NCI-H1436 treated with DMSO at 0.1 percent for 48 hours (cell line): ENCODE data around the gene DDIT3.

ENCODE experiments used
- DNase-seq: peaks from one replicate; lab custom pipeline; 2025; lab: John Stamatoyannopoulos, UW

Gene DDIT3

DNA sequence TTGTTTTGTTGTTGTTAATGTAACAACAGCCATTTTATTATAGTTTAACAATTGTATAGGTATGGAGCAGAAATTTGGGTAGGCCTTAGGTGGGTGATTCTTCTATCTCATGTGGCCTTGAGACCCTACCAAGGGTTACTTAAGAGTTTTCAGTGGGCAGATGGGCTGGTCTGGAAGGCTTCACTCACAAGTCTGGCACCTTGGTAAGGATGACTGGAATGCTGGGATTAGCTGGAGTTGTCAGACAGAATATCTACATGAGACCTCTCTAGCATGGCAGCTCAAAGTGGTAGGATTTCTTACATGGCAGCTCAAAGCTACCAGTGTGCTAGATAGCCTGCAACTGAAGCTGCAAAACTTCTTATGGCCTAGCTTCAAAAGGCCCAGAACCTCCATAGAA is 34.6 kb downstream of the DDIT3 start:
- no peak for DNase-seq

DNA sequence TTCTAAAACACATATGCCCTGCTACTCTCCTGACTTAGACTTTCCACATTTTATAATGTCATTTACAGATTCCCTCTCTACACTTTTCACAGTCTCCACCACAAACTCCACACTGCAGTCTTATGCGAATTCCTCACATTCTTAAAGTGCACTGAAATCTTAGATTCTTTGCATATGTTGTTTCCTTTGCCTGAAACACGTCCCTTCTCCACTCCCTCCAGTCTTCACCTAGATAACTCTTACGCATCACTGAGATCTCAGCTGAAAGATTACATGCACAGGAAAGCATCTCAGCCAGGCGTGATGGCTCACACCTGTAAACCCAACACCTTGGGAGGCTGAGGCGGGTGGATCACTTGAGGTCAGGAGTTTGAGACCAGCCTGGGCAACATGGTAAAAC is 36.8 kb downstream of the DDIT3 start:
- no peak for DNase-seq

DNA sequence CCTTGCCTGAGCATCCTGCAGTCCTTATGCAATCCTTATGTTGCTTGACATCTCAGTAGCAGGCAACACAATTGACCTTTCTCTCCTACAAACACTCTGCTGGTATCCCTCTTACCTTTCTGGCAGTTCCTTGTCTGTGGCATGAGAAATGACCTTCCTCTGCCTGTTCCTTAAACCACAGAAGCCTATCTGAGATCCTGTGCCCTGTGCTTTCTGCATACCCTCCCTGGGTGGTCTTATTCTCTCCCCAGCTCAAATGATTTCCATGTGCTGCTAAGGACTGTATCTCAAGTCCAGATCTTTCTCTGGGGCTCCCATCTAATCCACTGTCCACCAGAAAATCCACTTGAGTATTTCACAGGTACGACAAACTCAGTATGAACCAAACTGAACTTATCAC is 38.6 kb downstream of the DDIT3 start:
- DNase-seq, result no peak

DNA sequence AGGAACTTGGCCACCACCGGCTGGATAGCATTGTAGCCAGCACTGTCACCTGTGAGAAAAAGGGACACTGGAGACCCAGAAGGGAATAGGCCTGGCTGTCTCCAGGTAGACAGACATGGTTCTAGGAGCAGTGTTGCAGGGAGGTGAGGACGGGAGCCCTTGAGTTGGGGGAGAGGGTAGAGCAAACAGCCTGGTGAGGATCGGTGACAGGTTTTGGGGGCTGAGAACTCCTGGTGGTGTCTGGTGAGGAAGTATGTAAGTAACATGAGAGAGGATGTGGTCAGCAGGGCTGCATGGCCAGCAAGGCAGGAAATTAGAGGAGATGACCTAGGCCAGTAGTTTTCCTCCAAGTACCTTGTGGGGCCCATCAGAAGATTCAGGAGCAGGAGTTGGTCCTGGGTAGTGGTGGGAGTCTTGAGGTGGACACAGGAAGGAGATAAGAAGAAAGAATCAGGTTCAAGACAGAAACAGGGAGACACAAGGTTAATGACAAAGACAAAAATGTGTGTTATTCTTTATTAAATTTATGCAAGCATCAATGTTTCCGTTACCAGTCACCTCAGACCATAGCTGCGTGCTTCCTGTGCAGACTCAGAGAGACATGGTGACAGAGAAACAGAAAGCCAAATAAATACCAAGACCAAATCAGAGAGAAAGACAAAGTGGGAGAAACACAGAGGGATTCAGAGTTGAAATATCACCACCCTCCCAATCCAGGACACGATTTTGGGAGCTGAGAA is 40.8 kb downstream of the DDIT3 start, which contains the start of gene ARHGAP9:
Gene ARHGAP9, minus strand, starts transcription at position 491 of the 740 bp plus-strand sequence. Its CDS starts 460 bp downstream, at position 31.
- no peak for DNase-seq

DNA sequence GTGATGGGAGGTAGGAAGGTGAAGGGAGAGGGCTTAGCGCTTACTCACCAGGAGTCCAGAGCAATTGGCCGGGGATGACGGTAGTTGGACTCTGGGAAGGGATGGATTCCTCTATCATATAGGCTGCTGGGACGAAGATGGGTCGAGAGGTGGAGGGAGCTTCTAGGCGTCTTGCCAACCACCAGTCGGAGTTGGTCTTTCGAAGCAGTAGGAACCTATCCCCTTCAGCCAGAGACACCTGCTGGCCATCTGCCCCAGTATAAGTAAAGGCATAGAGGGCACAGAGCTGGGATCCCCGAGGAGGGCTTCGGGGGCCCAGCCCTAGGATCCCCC is 41.3 kb downstream of the DDIT3 start:
- no peak for DNase-seq

DNA sequence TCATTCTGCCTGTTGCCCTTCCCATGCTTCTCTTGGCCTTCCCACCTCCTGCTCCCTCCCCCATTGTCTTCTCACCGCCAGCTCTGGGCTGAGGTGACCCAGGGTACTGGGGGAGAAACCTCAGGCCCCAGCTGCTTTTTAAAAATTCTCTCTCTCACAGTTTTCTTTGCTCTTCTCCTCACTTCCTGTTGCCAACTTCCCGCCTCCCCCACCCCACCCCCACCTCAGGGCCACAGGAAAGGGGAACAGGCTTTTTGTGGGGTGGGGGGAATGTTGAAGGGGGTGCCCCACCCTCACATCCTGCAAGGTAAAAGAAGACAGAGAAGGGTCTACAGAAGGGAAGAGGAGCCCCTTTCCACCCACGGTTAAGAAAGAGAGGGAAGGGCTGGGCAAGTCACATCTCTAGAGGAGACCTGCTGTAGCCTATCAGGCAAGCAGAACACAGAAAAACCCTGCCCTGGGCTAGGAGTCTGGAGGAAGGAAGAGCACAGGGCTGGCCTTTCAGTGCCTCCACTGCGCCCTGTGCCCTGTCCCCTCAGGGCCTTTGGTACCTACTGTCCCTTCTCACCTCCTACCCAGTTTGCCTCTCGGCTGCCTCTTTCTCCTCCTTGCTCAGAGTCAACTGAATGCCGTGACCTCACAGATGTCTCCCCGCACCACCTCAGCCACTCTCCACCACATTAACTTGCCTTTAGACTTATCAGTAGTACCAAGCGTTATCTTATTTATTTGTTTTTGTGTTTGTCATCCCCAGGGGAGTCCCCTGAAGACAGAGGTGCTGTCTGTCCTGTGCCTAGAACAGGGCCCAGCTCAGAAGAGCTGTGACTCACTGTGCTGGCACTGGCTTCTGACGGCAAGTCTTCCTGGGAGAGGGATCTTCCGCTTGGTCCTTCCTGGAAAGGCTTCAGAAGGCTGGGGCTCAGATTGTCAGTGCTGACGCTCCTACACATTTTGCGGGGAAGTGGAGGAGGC is 42.3 kb downstream of the DDIT3 start:
- DNase-seq, result no peak

DNA sequence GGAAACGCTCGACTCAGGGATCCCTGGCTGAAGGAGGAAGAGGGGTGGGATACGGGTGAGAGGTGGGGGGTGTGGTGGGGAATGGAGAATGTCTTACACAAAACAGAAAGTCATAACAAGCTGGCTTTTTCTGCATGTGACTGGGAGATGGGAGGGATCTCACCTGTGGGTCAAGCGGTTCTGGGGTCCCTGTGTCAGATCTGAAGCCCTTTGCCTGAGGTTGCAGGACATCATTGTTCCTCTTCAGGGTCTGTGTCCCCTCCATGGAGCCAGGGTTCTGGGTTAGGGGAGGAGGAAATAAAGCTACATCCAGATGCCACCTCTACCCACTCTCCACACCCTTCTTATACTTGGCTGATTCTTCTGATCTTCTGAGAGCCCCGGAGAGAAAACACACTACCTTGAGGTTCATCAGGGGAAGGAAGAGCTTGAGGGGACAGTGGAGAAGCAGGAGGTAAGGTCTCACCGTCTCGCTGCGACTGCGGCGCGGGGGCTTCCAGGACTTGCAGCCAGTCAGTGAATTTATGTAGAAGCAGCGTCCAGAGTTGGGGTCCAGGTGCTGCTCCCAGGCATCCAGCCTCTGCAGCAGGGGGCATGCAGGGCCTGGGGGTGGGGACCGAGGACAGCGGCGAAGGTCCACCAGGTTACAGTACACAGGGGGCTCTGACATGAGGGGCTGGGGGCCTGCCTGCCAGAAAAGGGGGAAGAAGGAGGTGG is 43.2 kb downstream of the DDIT3 start:
- DNase-seq, result no peak

DNA sequence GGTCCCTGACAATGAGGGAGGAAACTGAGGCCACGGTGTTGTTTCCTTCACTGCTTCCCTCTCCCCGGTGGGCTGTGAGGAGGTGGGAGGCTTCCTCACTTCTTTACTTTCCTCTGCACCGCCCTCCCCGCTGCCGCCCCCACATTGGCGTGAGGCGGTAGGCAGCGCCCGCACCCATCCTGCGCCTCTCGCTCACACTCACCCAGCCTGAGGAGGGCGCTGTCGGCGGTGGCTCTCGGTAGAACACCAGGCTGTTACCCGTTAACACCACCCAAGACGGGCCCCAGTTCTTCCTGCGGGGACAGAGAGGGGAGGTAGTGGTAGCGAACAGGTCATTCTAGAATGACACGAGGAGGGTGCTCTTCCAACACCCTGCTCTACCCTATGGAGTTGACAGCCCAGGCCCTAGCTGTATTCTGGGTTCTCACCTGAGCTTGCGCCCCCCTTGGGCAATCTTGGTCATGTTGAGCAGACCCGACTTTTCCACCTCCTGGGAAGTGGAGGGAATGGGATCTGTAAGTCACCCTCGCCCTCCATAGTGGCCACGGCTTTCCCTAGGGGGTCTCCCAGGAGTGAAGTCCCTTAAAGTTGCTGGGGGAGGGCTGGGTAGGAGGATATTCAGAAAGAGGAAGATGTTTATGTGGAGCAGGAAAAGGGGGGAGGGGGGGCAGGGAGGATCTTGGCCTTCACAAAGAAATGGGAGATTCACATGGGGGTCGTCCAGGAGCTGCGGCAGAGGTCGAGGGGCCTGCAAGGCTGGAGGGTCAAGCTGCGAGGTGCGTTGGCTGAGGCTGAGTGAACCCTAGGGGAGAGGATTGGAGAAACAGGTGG is 43.9 kb downstream of the DDIT3 start:
- no peak for DNase-seq

DNA sequence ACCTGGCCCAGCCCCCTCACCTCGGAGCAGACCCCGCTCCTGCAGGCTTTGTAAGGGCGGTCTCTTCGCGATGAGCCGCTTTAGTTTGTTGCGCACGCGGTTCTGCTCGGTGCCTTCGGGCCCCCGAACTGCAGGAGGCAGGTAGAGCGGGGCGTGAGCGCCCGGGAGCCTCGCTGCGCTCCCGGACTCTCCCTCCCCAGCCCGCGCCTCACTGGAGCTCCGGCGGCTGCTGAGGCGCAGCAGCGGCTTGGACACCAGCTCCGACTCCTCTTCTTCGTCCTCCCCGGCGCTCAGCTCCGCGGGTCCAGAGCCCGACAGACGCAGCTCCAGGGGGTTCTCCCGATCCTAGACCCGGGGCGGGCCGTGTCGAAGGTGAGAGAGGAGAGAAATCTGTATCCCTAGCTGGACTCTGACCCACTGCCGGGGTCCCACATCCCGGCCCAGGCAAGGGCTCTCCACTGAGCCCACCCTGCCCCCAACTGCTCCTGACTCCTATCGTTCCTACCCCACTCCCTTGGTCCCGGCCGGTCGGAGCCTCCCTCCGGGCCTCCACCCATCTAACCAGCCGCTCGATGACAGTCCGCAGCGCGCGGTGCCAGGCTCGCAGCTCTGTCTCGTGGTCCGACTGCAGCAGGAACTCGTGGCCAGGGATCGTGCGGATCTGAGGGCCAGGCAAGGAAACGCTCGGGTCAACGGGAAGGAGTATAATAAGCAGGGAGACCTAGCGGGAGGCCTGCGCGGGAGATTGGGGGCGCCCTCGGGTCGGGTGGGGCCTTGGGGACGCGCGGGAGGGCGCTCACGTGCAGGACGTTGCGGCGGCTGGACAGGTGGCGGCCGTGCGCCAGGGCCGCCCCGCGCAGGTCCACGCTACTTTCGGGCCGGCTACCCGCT is 44.8 kb downstream of the DDIT3 start:
- no peak for DNase-seq

DNA sequence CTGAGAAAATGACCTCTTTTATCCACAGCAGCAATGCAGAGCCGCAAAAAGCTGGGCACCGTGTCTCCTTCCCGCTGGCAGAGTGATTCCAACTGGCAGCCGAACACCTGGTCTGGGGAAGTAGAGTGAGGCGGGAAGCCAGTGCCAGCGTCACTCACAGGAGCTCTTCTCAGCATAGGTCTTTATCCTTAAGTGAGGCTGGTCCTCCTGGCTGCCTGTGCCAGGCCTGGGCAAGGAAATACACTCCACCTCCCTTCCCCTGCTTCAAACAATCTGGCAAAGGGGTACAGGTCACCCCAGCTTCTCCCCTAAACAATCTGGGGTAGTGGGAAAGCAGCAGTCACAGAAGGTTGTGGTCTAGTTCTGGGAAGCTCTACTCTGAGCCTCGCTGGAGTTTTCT is 45.5 kb downstream of the DDIT3 start:
- DNase-seq, result no peak

DNA sequence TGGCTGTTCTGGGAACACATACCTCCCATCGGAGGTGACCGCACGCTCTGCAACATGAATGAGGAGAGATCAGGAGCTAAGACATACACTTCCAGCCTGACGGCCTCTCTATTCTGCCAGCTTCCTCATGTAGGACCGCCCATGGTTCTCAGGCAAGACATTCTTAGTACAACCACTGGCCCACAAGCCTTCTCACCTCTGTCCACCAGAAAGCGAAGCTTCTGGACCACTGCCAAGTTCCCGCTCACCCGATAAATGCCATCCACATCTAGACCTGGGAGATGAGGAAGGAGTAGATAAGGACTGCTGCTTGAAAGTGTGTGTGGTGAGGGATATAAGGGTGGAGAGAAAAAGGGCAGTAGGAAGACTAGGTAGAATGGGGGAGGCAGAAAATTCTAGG is 45.9 kb downstream of the DDIT3 start:
- DNase-seq, result no peak

DNA sequence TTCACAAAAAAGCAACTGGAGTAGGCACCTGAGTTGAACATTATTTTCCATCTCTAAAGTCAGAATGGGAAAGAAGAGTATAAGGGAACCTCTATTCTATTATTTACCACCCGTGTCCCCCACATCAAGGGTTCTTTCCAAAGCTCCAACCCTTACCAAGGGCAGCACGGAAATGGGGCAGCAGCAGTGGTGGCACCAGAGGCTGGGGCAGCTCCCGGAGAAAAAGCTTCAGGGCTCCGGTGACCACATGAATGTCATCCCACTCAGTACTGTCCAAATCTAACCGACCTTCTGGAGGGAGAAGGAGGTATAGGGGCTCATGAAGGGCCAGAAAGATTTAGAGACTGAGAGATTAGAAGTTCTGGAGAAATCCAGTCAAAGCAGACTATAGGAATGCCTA is 46.4 kb downstream of the DDIT3 start:
- DNase-seq, result no peak

DNA sequence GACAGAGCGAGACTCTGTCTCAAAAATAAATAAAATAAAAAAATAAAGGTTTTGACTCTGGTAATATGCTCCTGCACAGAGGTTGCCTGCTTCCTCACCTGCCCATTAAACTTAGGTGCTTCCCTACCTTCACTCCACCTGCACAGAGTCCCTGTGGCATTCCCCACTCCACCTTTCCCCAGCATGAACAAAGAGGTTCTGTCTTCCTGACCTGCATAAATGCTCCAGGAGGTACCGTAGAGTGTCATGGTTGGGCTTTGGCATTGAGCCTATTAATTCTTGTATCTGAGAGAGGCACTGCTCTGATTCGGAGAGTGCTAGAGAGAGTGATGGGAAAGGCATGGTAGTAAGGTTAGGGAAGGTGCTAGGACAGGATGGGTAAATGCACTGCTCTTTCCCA is 46.9 kb downstream of the DDIT3 start:
- no peak for DNase-seq

DNA sequence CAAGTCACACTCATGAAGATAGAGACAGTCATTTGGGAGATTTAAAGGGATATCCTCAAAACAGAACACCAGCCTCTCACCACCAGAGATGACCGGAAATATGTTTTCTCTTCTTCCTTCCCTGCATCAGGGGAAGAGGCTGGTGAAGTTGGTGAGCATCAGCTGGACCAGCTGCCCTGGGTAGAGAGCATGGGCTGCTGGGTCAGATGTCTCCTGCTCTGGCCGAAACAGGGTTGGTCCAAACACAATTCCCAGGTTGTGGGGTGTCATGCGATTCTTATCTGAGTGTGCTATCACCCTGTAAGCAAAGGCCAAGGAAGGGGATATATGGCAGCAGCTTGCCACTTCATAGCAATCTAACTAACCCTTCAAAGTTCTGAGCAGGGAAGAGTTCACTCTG is 47.9 kb downstream of the DDIT3 start:
- DNase-seq, result no peak

DNA sequence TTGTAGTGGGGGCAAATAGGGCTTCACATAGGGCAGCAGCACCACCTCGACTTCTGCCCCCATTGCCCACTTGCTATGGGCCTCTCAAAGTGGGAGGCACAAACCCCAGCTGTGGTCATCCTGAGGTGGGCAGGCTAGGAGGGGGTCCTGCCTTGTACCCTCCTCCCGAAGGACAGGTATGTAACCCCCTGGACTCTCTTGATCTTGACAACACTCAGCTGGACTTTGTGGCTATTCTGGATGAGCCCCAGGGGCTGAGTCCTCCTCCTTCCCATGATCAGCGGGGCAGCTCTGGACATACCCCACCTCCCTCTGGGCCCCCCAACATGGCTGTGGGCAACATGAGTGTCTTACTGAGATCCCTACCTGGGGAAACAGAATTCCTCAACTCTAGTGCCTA is 48.7 kb downstream of the DDIT3 start:
- DNase-seq, result no peak

DNA sequence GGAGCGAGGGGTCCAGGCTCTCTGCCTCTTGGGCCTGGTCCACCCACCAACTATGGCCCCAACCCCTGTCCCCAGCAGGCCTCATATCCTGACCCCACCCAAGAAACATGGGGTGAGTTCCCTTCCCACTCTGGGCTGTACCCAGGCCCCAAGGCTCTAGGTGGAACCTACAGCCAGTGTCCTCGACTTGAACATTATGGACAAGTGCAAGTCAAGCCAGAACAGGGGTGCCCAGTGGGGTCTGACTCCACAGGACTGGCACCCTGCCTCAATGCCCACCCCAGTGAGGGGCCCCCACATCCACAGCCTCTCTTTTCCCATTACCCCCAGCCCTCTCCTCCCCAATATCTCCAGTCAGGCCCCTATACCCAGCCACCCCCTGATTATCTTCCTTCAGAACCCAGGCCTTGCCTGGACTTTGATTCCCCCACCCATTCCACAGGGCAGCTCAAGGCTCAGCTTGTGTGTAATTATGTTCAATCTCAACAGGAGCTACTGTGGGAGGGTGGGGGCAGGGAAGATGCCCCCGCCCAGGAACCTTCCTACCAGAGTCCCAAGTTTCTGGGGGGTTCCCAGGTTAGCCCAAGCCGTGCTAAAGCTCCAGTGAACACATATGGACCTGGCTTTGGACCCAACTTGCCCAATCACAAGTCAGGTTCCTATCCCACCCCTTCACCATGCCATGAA is 49.2 kb downstream of the DDIT3 start:
- no peak for DNase-seq

DNA sequence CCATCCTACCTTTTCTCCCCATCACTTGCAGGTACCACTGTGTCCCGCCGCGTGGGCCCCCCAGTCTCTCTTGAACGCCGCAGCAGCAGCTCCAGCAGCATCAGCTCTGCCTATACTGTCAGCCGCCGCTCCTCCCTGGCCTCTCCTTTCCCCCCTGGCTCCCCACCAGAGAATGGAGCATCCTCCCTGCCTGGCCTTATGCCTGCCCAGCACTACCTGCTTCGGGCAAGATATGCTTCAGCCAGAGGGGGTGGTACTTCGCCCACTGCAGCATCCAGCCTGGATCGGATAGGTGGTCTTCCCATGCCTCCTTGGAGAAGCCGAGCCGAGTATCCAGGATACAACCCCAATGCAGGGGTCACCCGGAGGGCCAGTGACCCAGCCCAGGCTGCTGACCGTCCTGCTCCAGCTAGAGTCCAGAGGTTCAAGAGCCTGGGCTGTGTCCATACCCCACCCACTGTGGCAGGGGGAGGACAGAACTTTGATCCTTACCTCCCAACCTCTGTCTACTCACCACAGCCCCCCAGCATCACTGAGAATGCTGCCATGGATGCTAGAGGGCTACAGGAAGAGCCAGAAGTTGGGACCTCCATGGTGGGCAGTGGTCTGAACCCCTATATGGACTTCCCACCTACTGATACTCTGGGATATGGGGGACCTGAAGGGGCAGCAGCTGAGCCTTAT is 49.9 kb downstream of the DDIT3 start:
- DNase-seq, result no peak

DNA sequence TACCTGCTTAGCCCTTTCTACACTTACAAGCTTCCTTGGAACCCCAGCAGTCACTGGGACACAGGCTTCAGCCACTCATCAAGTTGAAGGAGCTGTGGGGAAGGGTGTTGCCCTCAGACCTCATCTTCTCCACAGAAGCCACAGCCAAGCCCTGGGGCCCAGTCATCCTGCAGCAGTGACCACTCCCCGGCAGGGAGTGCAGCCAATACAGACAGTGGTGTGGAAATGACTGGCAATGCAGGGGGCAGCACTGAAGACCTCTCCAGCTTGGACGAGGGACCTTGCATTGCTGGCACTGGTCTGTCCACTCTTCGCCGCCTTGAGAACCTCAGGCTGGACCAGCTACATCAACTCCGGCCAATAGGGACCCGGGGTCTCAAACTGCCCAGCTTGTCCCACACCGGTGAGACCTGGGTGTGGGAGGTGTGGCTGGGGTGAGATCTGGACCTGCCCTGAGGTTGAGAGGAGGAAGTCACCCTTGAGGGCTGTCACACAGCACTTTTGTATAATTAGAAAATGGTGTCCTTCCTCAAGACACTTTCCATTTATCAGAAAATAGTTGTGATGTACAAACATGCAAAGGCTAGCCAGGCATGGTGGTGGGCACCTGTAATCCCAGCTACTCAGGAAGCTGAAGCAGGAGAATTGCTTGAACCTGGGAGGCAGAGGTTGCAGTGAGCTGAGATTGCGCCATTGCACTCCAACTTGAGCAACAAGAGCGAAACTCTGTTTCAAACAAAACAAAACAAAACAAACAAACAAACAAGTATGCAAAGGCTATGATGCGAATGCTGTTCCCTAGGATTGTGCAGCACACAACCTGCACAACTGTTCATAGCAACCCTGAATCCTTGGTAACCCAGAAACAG is 50.8 kb downstream of the DDIT3 start:
- no peak for DNase-seq

DNA sequence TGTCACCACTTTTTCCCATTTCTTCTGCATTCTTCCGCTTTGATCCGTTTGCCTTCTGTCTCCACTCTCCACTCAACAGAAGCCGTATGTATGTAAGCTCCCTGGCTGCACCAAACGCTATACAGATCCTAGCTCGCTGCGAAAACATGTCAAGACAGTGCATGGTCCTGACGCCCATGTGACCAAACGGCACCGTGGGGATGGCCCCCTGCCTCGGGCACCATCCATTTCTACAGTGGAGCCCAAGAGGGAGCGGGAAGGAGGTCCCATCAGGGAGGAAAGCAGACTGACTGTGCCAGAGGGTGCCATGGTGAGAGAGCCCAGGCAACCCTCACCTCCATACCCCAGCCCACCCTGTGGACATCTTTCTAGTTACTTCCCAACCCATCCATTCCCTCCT is 52.4 kb downstream of the DDIT3 start:
- no peak for DNase-seq
